NCI-H146 (cell line): ENCODE results near the gene POFUT1.
"Not testable (repeated sequence)": the region's sequence is repeated elsewhere in the genome, so short reads cannot be mapped to it uniquely, and the experiment has no call there.

Experiments
- DNase-seq: peaks from one replicate; lab custom pipeline; 2025; lab: John Stamatoyannopoulos, UW

Gene POFUT1

DNA sequence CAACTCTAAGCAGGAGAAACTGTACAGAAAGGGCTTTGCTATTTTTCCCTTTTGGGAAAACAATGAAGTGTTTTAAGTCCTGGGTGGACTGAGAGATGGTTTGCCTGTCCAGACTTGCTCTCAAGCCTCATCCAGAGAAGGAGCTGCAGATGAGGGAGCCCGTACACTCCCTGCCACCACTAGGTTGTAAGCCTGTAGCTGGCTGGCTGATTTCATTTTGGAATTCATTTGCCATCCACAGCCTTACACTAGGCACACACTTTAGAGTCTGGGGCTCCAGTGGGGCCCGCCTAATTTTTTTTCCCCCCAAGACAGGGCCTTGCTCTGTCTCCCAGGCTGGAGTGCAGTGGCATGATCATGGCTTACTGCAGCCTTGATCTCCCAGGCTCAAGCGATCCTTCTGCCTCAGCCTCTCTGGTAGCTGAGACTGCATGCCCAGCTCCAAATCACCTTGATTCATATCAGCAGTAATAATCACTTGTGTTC lies 28.4 kb downstream of the POFUT1 start:
- no peak for DNase-seq

DNA sequence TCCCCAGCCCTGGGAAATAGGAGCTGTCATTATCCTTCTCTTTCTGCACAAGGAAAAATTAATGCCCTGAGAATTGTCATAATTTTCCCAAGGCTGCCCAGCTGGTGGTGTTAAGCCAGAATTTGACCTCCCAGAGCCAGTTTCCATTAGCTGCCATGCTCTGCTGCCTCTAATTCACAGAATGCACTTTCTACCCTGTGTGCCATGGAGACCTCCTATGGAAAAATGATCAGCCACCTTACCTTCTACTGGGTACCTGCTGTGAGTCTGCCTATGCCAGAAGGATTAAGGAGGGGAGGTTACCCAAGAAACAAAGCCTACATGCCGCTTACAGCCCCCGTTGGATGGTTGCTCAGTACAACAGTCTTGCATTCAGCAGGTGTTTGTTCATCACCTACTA lies 29.1 kb downstream of the POFUT1 start:
- DNase-seq, result no peak

DNA sequence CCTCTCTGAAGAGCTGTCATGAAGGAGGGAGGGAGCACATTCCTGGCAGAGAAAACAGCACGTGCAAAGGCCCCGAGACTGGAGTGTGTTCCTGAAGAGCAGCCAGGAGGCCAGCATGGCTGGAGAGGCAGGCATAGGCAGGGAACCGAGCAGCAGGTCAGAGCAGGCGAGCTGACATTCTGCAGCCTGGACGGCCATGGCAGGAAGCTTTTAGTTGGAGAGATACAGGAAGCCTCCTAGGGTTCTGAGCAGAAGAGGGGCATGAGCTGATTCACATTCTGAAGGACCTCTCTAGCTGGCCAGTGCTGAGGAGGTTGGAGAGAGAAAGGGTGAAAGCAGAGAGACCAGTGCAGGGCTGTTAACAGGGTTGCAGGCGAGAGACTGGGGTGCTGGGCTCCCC lies 29.7 kb downstream of the POFUT1 start:
- DNase-seq, result no peak

GRCh38 chr20:32238483-32239425 lies 31.1 kb downstream of the POFUT1 start:
- no peak for DNase-seq

DNA sequence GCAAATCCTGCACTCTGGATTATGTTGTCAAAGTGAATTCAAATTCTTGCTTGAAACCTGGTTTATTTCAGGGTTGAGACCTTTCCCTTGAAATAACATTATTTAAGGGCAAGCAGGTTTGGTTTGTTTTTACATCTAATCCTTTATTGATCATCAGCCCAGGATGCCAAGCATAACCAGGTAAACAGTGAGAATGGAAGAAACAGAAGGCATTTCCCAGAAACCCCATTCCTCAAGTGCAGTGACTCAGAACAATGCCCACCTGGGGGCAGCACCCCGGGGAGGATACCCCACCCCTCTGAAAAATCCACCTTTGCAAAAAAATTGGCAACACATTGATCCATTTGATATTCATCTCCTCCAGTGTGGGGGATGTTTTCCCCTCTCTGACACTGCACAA lies 32.5 kb downstream of the POFUT1 start:
- peak; percentile 73 for DNase-seq

GRCh38 chr20:32241807-32242206 lies 34.1 kb downstream of the POFUT1 start:
- no peak for DNase-seq

GRCh38 chr20:32244150-32244823 lies 36.6 kb downstream of the POFUT1 start:
- DNase-seq, result no peak

DNA sequence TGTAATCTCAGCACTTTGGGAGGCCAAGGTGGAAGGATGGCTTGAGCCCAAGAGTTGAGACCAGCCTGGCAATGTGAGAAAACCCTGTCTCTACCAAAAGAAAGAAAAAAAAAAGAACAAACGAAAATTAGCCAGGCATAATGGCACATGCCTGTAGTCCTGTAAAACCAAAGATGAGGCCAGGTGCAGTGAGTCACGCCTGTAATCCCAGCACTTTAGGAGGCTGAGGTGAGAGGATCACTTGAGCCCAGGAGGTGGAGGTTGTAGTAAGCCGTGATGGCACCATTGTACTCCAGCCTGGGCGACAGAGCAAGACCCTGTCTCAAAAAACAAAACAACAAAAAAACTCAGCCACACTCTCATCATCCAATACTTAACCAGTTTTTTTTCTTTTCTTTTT lies 37.3 kb downstream of the POFUT1 start:
- no peak for DNase-seq

DNA sequence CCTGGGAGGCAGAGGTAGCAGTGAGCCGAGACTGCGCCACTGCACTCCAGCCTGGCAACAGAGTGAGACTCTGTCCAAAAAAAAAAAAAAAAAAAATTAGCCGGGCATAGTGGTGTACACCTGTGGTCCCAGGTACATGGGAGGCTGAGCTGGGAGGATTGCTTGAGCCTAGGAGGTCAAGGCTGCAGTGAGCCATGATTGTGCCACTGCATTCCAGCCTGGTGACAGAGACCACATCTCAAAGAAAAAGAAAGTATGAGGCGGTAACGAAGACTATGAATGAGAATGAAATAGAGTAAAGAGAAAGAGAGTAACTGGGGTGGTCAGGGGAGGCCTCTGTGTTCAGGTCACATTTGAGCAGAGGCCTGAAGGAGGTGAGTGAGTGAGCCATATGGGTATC lies 38.5 kb downstream of the POFUT1 start:
- not testable (repeated sequence) for DNase-seq

DNA sequence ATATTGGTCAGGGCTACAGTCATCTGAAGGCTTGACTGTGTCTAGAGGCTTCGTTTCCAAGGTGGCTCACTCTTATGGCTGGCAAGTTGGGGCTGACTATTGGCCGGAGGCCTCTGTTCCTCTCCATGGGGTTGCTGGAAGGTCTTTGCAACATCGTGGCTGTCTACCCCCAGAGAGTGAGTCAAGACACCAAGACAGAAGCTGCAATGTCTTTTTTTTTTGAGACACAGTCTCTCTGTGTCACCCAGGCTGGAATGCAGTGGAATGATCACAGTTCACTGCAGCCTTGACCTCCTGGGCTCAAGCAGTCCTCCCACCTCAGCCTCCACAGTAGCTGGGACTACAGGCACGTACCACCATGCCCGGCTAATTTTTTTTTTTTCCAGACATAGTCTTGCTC lies 40.4 kb downstream of the POFUT1 start:
- DNase-seq, result no peak

GRCh38 chr20:32249030-32249738 lies 41.5 kb downstream of the POFUT1 start:
- DNase-seq, result no peak

GRCh38 chr20:32251470-32251869 lies 43.8 kb downstream of the POFUT1 start:
- no peak for DNase-seq

- no peak for DNase-seq
Measured at GRCh38 chr20:32252189-32252588, 44.5 kb downstream of the POFUT1 start.

DNA sequence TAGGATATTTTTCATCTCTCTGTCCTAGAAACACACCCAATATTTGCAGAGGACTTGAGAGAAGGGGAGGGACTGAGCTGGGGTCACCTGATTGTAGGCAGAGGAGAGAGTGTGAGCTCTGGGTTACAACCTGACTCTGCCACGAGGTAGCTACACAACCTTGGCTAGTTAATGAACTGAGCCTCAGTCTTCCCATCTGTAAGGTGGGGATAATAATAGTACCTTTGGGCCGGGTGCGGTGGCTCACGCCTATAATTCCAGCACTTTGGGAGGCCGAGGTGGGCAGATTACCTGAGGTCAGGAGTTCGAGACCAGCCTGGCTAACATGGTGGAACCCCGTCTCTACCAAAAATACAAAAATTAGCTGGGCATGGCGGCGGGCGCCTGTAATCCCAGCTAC lies 53.3 kb downstream of the POFUT1 start:
- not testable (repeated sequence) for DNase-seq

DNA sequence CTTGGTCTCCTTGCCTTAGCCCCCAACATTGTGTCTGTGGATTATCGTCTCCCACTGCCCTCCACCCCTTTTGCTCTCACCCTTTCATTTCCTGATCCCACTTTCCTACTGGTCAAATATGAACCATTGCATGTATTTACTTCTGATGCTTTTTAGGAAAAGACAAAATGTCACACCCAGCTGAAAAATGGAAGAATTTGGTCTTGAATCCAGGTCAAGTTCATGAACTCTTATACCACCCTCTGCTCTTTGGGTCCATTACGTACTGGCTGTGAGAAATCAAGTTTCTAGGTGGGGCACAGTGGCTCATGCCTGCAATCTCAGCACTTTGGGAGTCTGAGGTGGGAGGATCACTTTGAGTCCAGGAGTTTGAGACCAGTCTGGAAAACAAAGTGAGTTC lies 54.0 kb downstream of the POFUT1 start:
- no peak for DNase-seq

DNA sequence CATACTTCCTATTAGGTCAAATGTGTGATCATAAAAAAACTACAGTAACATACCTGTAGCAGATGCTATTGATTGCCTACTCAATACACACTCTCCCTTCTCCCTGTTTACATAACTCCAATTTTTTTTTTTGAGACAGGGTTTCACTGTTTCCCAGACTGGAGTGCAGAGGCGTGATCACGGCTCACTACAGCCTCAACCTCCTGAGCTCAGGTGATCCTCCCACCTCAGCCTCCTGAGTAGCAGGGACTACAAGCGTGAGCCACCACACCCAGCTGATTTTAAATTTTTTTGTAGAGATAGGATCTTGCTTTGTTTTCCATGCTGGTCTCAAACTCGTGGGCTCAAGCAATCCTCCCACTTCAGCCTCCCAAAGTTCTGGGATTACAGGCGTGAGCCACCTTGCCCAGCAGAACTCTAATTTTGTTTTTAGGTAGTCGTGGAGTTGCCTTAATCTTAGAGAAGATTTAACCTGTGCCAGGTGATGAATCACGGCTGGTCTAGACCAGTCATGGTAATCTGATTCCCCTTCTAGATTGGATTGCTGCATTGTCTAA lies 55.8 kb downstream of the POFUT1 start:
- peak; percentile 73 for DNase-seq

GRCh38 chr20:32271620-32272019 lies 63.9 kb downstream of the POFUT1 start:
- no peak for DNase-seq

DNA sequence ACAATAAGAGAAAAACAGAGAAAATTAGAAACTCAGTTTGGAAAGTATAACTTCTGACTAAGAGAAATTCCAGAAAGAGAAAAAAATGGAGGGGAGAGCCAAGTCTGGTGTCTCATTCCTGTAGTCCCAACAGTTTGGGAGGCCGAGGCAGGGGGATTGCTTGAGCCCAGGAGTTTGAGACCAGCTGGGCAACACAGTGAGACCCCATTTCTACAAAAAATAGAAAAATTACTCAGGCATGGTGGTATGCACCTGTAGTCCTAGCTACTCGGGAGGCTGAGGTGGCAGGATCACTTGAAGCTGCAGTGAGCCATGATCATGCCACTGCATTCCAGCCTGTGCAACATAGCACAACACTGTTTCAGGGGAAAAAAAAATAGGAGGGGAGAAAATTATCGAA lies 66.7 kb downstream of the POFUT1 start:
- DNase-seq, result no peak

DNA sequence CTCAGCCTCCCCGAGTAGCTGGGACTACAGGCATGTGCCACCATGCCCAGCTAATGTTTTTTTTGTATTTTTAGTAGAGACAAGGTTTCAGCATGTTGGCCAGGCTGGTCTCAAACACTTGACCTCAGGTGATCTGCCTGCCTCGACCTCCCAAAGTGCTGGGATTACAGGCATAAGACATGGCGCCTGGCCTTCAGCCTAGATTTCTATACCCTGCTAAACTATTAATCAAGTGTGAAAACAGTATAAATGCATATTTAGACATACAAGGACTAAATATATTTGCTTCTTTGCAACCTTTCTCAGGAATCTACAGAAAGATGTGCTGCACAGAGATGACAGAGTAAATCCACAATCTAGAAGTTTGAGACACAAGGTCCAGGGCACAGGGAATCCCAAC lies 67.5 kb downstream of the POFUT1 start:
- DNase-seq, result not testable (repeated sequence)

DNA sequence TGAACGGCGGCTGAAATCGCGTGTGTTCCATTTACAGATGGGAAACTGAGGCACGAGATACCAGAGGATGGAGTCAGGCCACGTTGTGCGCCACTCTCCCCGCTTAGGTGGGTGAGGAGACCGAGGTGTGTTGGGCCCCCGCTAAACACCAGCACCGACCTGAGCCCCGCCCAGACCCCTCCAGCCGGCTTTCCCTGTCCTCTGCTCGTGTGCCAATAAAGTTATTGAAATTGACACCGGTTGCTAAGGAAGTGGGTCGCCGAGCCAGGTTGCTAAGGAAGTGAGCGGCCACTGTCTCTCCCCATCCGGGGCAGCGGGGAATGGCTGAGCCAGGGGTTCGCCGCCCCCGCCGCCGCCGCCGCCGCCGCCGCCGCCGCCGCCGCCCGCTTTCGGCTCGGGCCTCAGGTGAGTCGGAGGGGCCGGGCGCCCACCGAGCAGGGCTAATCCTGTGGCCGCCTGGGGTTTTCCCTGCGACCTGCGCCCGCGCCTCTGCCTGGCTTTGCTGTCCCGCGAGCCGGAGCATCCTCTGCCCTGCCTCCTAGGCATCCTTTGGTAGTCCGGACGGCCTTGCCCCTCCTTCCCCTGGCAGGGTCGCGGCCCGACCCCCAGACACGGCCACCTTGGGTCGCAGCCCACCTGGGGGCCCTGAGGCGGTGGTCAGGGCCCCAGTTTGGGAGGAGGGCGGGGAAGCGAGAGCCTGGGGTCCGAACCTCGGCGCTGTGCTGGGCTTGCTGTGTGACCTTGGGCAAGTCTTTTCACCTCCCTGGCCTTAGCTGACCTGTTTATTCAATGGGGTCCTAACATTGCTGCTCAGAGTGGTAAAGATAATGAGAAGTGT lies 69.9 kb downstream of the POFUT1 start, which contains the start of gene KIF3B:
Gene KIF3B (plus strand): TSS at position 291 of the 838 bp plus-strand sequence. CDS start 32,127 bp downstream, outside the sequence.
- DNase-seq, result peak; percentile 99

GRCh38 chr20:32278199-32278643 lies 70.5 kb downstream of the POFUT1 start:
- DNase-seq, result no peak
